Measurements from ENCODE around the gene EIF1AX. TPM values are rescaled to one million over a fixed set of nuclear protein-coding genes. Genes with fewer than 3 reads are reported as not detected.
"Not testable (repeated sequence)": the region's sequence is repeated elsewhere in the genome, so short reads cannot be mapped to it uniquely, and the experiment has no call there.

EIF1AX gene
- total RNA-seq, 2 experiments from 2014 or later = 58.4 to 83.6 TPM

DNA sequence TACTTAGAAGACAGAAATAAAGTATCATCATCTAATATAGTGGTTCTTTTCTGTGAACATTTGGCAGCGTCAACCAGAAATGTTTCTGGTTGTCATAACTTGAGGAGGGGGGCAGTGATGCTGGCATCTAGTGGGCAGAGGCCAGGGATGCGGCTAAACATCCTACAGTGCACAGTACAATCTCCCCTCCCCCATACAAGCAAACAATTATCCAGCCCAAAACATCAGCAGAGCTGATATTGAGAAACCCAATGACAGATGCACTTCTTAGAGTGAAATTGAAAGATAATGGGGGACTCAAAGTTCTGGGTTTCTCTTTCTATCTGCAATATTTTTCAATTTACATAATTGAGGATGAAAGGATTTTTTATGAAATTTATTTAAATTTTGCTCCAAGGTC lies 1.9 kb upstream of the EIF1AX start:
- Mint-ChIP-seq H3K4me1 (peaks cover 24% of the 10 kb centered on the region), H3K4me3 (no peak overlapping the region), H3K36me3 (peaks cover 13% of the 10 kb centered on the region), H3K27me3 (no peaks in the 10 kb centered on the region), H3K9me3 (ENCODE audit: low read depth) (no peaks in the 10 kb centered on the region), H3K27ac (no peak overlapping the region)
- ATAC-seq = no peak
- CTCF ChIA-PET = no interaction called here
- DNase-seq = no peak

GRCh38 chrX:20143111-20143510 lies 1.5 kb upstream of the EIF1AX start:
- Mint-ChIP-seq H3K27me3 (no peaks in the 10 kb centered on the region), H3K4me1 (peaks cover 24% of the 10 kb centered on the region), H3K36me3 (peaks cover 11% of the 10 kb centered on the region), H3K9me3 (ENCODE audit: low read depth) (no peaks in the 10 kb centered on the region), H3K4me3 (peak overlapping the region; percentile 54), H3K27ac (peak overlapping the region; percentile 72)
- DNase-seq = no peak
- CTCF ChIA-PET = no interaction called here
- no peak for ATAC-seq

DNA sequence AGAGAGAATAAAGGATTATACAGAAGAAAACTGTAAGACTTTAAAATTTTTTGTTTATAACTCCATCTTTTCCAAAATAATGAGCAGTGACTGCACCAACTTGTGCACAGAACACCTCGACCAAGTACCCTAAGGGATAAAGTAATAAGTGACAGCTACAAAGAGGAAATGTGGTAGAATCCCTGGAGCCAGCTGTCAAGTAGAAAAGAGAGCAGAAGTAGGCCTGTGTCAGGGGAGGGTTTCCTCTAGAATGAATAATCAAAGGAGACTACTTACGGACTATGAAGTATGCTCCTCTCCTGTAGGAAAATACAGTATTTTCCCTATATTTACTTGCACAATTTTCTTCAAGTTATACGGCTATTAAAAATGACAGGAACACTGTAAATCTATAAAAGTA lies 1.2 kb downstream of the EIF1AX start:
- peak overlapping the region; percentile 83 for H3K4me3 Mint-ChIP-seq
- ATAC-seq (no peak), DNase-seq (no peak)
- H3K27ac Mint-ChIP-seq = peak overlapping the region; percentile 86
- peaks cover 36% of the 10 kb centered on the region for H3K4me1 Mint-ChIP-seq
- no peaks in the 10 kb centered on the region for H3K27me3 Mint-ChIP-seq
- peaks cover 26% of the 10 kb centered on the region for H3K36me3 Mint-ChIP-seq
- H3K9me3 Mint-ChIP-seq (ENCODE audit: low read depth) = no peaks in the 10 kb centered on the region
- CTCF ChIA-PET = no interaction called here

DNA sequence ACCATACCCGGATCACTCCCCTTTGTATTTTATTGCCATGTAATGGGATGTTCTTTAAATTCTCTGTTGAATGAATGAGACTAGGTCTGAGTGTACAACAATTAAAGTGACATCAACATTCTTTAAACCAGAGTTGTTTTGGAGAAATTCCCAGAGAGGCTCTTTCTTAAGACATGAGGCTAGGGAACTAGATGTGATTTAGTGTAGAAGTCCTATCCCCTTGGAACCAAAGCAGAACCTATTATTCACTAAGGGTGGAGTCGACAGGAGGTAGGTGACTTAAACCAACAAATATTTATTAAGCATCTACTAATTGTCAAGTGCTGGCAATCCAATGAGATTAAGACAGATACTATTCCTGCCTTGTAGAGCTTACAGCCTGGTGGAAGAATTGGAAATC lies 1.7 kb downstream of the EIF1AX start:
- Mint-ChIP-seq H3K27me3 (no peaks in the 10 kb centered on the region), H3K27ac (no peak overlapping the region), H3K4me1 (peaks cover 35% of the 10 kb centered on the region), H3K4me3 (peak overlapping the region; percentile 83), H3K9me3 (ENCODE audit: low read depth) (no peaks in the 10 kb centered on the region), H3K36me3 (peaks cover 26% of the 10 kb centered on the region)
- ATAC-seq = no peak
- CTCF ChIA-PET = no interaction called here
- no peak for DNase-seq

- DNase-seq (no peak), ATAC-seq (no peak)
- Mint-ChIP-seq H3K27me3 (no peaks in the 10 kb centered on the region), H3K36me3 (peaks cover 31% of the 10 kb centered on the region), H3K4me3 (no peak overlapping the region), H3K9me3 (ENCODE audit: low read depth) (no peaks in the 10 kb centered on the region), H3K27ac (no peak overlapping the region), H3K4me1 (peaks cover 35% of the 10 kb centered on the region)
- CTCF ChIA-PET = no interaction called here
These were observed 5.7 kb downstream of the EIF1AX start for GRCh38 chrX:20135944-20136343.

DNA sequence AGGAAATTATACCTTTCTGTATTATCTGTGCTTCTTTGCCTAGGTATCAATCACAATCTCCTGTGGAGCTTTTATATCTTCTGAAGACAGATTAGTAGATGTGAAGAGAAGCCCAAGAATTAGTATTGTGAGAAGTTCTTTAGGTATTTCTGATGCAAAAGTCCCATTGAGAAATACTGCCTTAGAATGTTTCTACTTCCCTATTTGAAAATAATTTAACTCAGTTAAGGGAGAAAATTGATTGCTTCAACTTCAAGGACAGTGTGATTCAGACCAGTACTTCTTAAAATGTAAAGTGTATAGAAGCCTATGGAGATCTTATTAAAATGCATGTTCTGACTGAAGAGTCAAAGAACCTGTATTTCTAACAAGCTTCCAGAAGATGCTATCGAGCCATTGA lies 9.0 kb downstream of the EIF1AX start:
- no peak overlapping the region for H3K4me3 Mint-ChIP-seq
- H3K27me3 Mint-ChIP-seq = no peaks in the 10 kb centered on the region
- DNase-seq = no peak
- ATAC-seq = no peak
- H3K9me3 Mint-ChIP-seq (ENCODE audit: low read depth) = no peaks in the 10 kb centered on the region
- H3K36me3 Mint-ChIP-seq = peaks cover 24% of the 10 kb centered on the region
- CTCF ChIA-PET = no interaction called here
- H3K4me1 Mint-ChIP-seq = peaks cover 24% of the 10 kb centered on the region
- no peak overlapping the region for H3K27ac Mint-ChIP-seq

DNA sequence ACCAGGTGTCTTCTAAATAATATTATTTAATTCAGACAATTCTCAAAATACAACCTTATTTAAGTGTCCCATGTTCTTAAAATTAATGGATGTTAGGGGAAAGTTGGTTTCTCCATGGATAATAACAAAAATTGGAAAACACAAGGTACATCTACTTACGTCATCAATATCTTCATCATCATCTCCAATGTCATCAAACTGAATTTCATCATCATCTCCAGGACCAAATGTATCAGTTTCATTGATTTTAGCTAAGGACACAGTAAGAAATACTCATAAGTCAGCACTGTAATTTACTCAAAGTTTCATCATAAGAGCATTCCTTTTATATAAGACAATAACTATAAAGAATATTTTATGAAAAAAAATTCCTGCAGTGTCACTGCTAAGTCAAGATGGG lies 11.3 kb downstream of the EIF1AX start:
- Mint-ChIP-seq H3K4me3 (no peak overlapping the region), H3K4me1 (peaks cover 11% of the 10 kb centered on the region), H3K9me3 (ENCODE audit: low read depth) (no peaks in the 10 kb centered on the region), H3K27me3 (no peaks in the 10 kb centered on the region), H3K27ac (no peak overlapping the region), H3K36me3 (peaks cover 9% of the 10 kb centered on the region)
- no peak for ATAC-seq
- CTCF ChIA-PET = no interaction called here
- no peak for DNase-seq

GRCh38 chrX:20129547-20129946 lies 12.1 kb downstream of the EIF1AX start:
- Mint-ChIP-seq H3K27ac (no peak overlapping the region), H3K27me3 (no peaks in the 10 kb centered on the region), H3K36me3 (peaks cover 10% of the 10 kb centered on the region), H3K4me3 (no peak overlapping the region), H3K4me1 (peaks cover 11% of the 10 kb centered on the region), H3K9me3 (ENCODE audit: low read depth) (no peaks in the 10 kb centered on the region)
- CTCF ChIA-PET = no interaction called here
- DNase-seq (no peak), ATAC-seq (no peak)

DNA sequence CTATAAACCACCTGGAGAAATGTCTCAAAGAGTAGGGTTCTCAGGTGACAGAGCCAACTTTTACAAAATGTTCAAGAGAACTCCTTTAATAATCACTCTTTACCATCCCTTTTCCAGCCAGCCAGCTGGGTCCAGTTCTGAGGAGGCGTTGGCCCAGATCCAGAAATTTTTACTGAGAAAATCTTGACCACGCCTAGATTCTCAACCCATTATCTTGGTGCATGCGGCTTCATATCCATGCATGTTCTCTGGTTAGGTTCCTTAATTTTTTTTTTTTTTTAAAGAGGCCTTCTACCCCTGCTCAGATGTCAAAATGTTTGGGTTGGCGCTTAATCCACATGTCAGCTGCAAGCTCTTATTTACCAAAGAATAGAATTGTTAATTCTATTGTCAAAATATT lies 13.0 kb downstream of the EIF1AX start:
- no peak overlapping the region for H3K27ac Mint-ChIP-seq
- H3K4me1 Mint-ChIP-seq = peaks cover 8% of the 10 kb centered on the region
- H3K27me3 Mint-ChIP-seq = no peaks in the 10 kb centered on the region
- DNase-seq = no peak
- CTCF ChIA-PET = no interaction called here
- H3K4me3 Mint-ChIP-seq = no peak overlapping the region
- ATAC-seq = no peak
- peaks cover 8% of the 10 kb centered on the region for H3K36me3 Mint-ChIP-seq
- H3K9me3 Mint-ChIP-seq (ENCODE audit: low read depth) = no peaks in the 10 kb centered on the region

DNA sequence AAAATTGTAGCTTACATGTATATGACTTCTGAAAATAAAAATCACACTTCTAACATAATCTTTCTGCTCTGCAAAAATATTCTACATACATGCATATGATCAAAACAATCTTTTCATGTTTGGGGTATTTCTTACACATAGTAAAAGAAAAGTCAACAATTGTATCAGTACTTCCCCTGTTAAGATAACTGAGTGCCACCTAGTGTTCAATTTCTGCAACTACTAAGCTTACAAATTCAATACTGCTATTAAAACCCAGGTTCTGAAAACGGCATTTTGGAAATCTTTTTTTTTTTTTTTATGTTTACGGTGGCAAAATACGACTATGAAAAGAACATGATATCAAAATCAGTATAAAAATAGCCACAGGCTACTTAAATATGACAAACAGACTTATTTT lies 14.2 kb downstream of the EIF1AX start:
- CTCF ChIA-PET; H3K4me3 Mint-ChIP-seq; ATAC-seq; H3K27ac Mint-ChIP-seq; DNase-seq; H3K9me3 Mint-ChIP-seq (ENCODE audit: low read depth); H3K4me1 Mint-ChIP-seq; H3K27me3 Mint-ChIP-seq; H3K36me3 Mint-ChIP-seq: not testable (repeated sequence)

- H3K36me3 Mint-ChIP-seq; H3K4me1 Mint-ChIP-seq; H3K9me3 Mint-ChIP-seq (ENCODE audit: low read depth); H3K27ac Mint-ChIP-seq; H3K4me3 Mint-ChIP-seq; ATAC-seq; CTCF ChIA-PET; DNase-seq; H3K27me3 Mint-ChIP-seq: not testable (repeated sequence)
These were observed 14.8 kb downstream of the EIF1AX start for GRCh38 chrX:20126833-20127232.

DNA sequence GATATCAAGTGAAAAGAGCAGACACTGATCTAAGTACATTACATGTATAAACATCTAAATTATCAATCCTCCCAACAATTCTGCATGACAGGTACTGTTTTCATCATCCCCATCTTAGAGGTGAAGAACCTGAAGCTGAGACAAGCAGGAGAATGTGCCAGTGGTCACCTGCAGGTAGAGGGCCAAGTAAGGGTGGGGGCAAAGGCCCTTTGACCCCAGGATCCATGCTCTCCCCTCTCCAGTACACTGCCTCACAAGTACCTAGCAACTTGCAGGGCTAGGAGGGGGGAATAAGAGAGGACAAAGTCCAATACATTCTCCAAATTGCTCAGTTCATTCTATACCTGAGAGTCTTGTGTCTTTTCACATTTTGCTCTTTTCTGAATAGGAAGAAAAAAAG lies 16.7 kb downstream of the EIF1AX start:
- CTCF ChIA-PET = no interaction called here
- Mint-ChIP-seq H3K4me3 (no peak overlapping the region), H3K9me3 (ENCODE audit: low read depth) (no peaks in the 10 kb centered on the region), H3K4me1 (no peaks in the 10 kb centered on the region), H3K27me3 (no peaks in the 10 kb centered on the region), H3K36me3 (peaks cover 3% of the 10 kb centered on the region), H3K27ac (no peak overlapping the region)
- DNase-seq = no peak
- ATAC-seq = no peak

GRCh38 chrX:20118065-20118824 lies 23.4 kb downstream of the EIF1AX start:
- Mint-ChIP-seq H3K9me3 (ENCODE audit: low read depth) (no peaks in the 10 kb centered on the region), H3K27ac (no peak overlapping the region), H3K36me3 (no peaks in the 10 kb centered on the region), H3K4me3 (no peak overlapping the region), H3K4me1 (peaks cover 12% of the 10 kb centered on the region), H3K27me3 (peaks cover 31% of the 10 kb centered on the region)
- CTCF ChIA-PET = interaction anchor here (1.5 kb wide), 1 partner anchor 214 kb away, joined by 4 read pairs; no protein-coding TSS in a partner anchor
- DNase-seq (no peak), ATAC-seq (no peak)

GRCh38 chrX:20116577-20117240 lies 24.9 kb downstream of the EIF1AX start, which contains the start of gene MAP7D2:
MAP7D2 (minus strand) TSS chrX:20116907; CDS start chrX:20116879, 28 bp downstream.
- DNase-seq (no peak), ATAC-seq (no peak)
- Mint-ChIP-seq H3K36me3 (no peaks in the 10 kb centered on the region), H3K27ac (no peak within 1 kb of the TSS), H3K27me3 (peaks cover 31% of the 10 kb centered on the region), H3K9me3 (ENCODE audit: low read depth) (no peaks in the 10 kb centered on the region), H3K4me1 (peaks cover 12% of the 10 kb centered on the region), H3K4me3 (no peak within 1 kb of the TSS)
- CTCF ChIA-PET = no interaction called here

Data from activated CD8-positive, alpha-beta memory T cell treated with anti-CD3 and anti-CD28 coated beads, Interleukin-2, amount 10 ng/mL, durations not matched to agents 7 days and 5 days (primary cell).